Hepatocyte (in vitro differentiated cells): Measurements from ENCODE around the gene RTBDN.

Experiments used
- CTCF ChIP-seq: fragments of 200-600 bp; sonication (generic); IDR thresholded peaks from 2 replicates; pipeline ENCODE4 v1.5.1; 2016; ENCODE audit warnings: antibody characterized with exemption, mild to moderate bottlenecking; ENCODE audit not compliant: poor library complexity
- EZH2phosphoT487 ChIP-seq: fragments of 200-600 bp; sonication (generic); IDR thresholded peaks from one replicate; pipeline ENCODE4 v1.6.1; 2018; ENCODE audit warnings: antibody characterized with exemption, mild to moderate bottlenecking, low read depth, moderate library complexity; ENCODE audit not compliant: unreplicated experiment, severe bottlenecking

- TF ChIP-seq CTCF (no peak), EZH2phosphoT487 (no peak)
Measured at GRCh38 chr19:12858041-12858928, 23.9 kb upstream of the RTBDN start.
